Mesenchymal stem cell (in vitro differentiated cells and primary cell): ENCODE measurements around the gene KYAT1.

Experiments
- DNase-seq: peaks from one replicate; pipeline ENCODE4 v3.0.0-alpha.2; 2013
- H2AFZ ChIP-seq: one replicate; pipeline ENCODE4 v1.6.1; 2013; ENCODE audit warnings: low read depth, mild to moderate bottlenecking, control low read depth, inconsistent platforms, low read length, moderate library complexity
- H2AK5ac ChIP-seq: 2 replicates; pipeline ENCODE4 v1.6.1; 2013; ENCODE audit warnings: low read length, moderate library complexity, mild to moderate bottlenecking, inconsistent platforms; ENCODE audit not compliant: severe bottlenecking
- H2BK120ac ChIP-seq: one replicate; pipeline ENCODE4 v1.6.1; 2013; ENCODE audit warnings: low read depth, mild to moderate bottlenecking, inconsistent platforms, low read length, moderate library complexity
- H2BK12ac ChIP-seq, 2 experiments: one replicate each; pipeline ENCODE4 v1.6.1; 2013; ENCODE audit warnings: inconsistent platforms in 2 of 2, low read length in 2 of 2, mild to moderate bottlenecking in 2 of 2, moderate library complexity in 2 of 2, control low read depth in 1 of 2
- H2BK15ac ChIP-seq: one replicate; pipeline ENCODE4 v1.6.1; 2013; ENCODE audit warnings: mild to moderate bottlenecking, low read depth, inconsistent platforms; ENCODE audit not compliant: poor library complexity, severe bottlenecking
- H2BK5ac ChIP-seq: 2 replicates; pipeline ENCODE4 v1.6.1; 2013; ENCODE audit warnings: low read depth, mild to moderate bottlenecking, low read length, control low read depth, inconsistent platforms; ENCODE audit not compliant: poor library complexity, severe bottlenecking
- H3K14ac ChIP-seq, 2 experiments: one replicate each; pipeline ENCODE4 v1.6.1; 2013; ENCODE audit warnings: inconsistent platforms in 2 of 2, low read length in 2 of 2, control low read depth in 1 of 2, mild to moderate bottlenecking in 1 of 2, moderate library complexity in 1 of 2
- H3K18ac ChIP-seq, 2 experiments: one replicate each; pipeline ENCODE4 v1.6.1; 2013; ENCODE audit warnings: inconsistent platforms in 2 of 2, low read length in 2 of 2, control low read depth in 1 of 2, low read depth in 1 of 2, mild to moderate bottlenecking in 1 of 2
- H3K23ac ChIP-seq, 2 experiments: one replicate each; pipeline ENCODE4 v1.6.1; 2013; ENCODE audit warnings: inconsistent platforms in 2 of 2, low read length in 2 of 2, mild to moderate bottlenecking in 2 of 2, moderate library complexity in 2 of 2, control low read depth in 1 of 2
- H3K27ac ChIP-seq: 2 replicates; pipeline ENCODE4 v1.5.1; 2013; ENCODE audit warnings: mild to moderate bottlenecking, moderate library complexity, low read length, control low read depth, inconsistent platforms; ENCODE audit not compliant: poor library complexity, severe bottlenecking
- H3K27me3 ChIP-seq, 2 experiments: 2 replicates each; pipeline versions ENCODE4 v1.6.1 to v1.7.0; 2013; ENCODE audit warnings: low read length in 2 of 2, mild to moderate bottlenecking in 2 of 2, moderate library complexity in 2 of 2, control low read depth in 1 of 2, inconsistent platforms in 1 of 2; ENCODE audit not compliant: control insufficient read depth in 1 of 2, insufficient read depth in 1 of 2
- H3K36me3 ChIP-seq, 2 experiments: 2 replicates each; pipeline versions ENCODE4 v1.6.1 to v1.7.0; 2013; ENCODE audit warnings: low read length in 2 of 2, control low read depth in 1 of 2, inconsistent platforms in 1 of 2, low read depth in 1 of 2, mild to moderate bottlenecking in 1 of 2; ENCODE audit not compliant: insufficient read depth in 2 of 2, control insufficient read depth in 1 of 2
- H3K4ac ChIP-seq, 2 experiments: one replicate each; pipeline ENCODE4 v1.6.1; 2013; ENCODE audit warnings: inconsistent platforms in 2 of 2, low read length in 2 of 2, mild to moderate bottlenecking in 2 of 2, moderate library complexity in 2 of 2, control low read depth in 1 of 2, low read depth in 1 of 2
- H3K4me1 ChIP-seq: 2 replicates; pipeline ENCODE4 v1.6.1; 2013; ENCODE audit warnings: low read depth, low read length, control low read depth; ENCODE audit not compliant: control insufficient read depth, insufficient read depth
- H3K4me2 ChIP-seq: 2 replicates; pipeline ENCODE4 v1.6.1; 2013; ENCODE audit warnings: low read length, mild to moderate bottlenecking, inconsistent platforms; ENCODE audit not compliant: poor library complexity, severe bottlenecking
- H3K4me3 ChIP-seq, 2 experiments: 2 replicates each; pipeline versions ENCODE4 v1.5.1 to v1.7.0; 2013; ENCODE audit warnings: low read length in 2 of 2, mild to moderate bottlenecking in 2 of 2, control low read depth in 1 of 2, low read depth in 1 of 2; ENCODE audit not compliant: insufficient read depth in 1 of 2
- H3K79me1 ChIP-seq: replicated peaks from 2 replicates; pipeline ENCODE4 v1.6.1; 2013; ENCODE audit warnings: mild to moderate bottlenecking, control low read depth, low read length, inconsistent platforms; ENCODE audit not compliant: poor library complexity, severe bottlenecking
- H3K9ac ChIP-seq: 2 replicates; pipeline ENCODE4 v1.7.0; 2013; ENCODE audit warnings: mild to moderate bottlenecking, low read length, moderate library complexity
- H3K9me3 ChIP-seq: 2 replicates; pipeline ENCODE4 v1.7.0; 2013; ENCODE audit warnings: mild to moderate bottlenecking, low read length; ENCODE audit not compliant: control insufficient read depth
- H4K8ac ChIP-seq: one replicate; pipeline ENCODE4 v1.6.1; 2013; ENCODE audit warnings: inconsistent platforms, mild to moderate bottlenecking, low read length, moderate library complexity
- H4K91ac ChIP-seq: one replicate; pipeline ENCODE4 v1.6.1; 2013; ENCODE audit warnings: mild to moderate bottlenecking, low read length, inconsistent platforms
- WGBS: methylation state at CpG from one replicate; pipeline ENCODE4 v1.1.7; 2013; ENCODE audit warnings: mixed read lengths; 5-methylcytosine and 5-hydroxymethylcytosine counted together

KYAT1 gene

DNA sequence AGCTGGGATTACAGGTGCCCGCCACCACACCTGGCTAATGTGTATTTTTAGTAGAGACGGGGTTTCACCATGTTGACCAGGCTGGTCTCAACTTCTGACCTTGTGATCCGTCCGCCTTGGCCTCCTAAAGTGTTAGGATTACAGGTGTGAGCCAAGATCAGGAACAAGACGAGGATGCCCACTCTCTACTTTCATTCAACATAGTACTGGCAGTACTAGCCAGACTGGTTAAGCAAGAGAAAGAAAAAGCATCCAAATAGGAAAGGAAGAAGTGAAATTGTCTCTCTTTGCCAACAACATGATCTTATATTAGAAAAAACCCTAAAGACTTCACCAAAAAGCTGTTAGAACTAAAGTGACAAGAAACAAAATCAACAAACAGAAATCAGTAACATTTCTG is 70.9 kb downstream of the KYAT1 start:
- Histone ChIP-seq H2BK15ac (no peak overlapping the region), H3K36me3 (peaks cover 39 to 41% of the 10 kb centered on the region in 2 experiments), H3K79me1 (no peaks in the 10 kb centered on the region), H3K18ac (no peak overlapping the region), H3K4ac (no peak overlapping the region), H3K9ac (no peak overlapping the region), H3K27ac (no peak overlapping the region), H2BK120ac (no peak overlapping the region), H3K4me3 (no peak overlapping the region), H3K14ac (no peak overlapping the region), H4K8ac (no peak overlapping the region), H2BK5ac (no peak overlapping the region), H3K23ac (no peak overlapping the region), H3K4me1 (no peaks in the 10 kb centered on the region), H3K4me2 (no peak overlapping the region), H2AFZ (no peak overlapping the region), H2AK5ac (no peak overlapping the region), H3K9me3 (no peaks in the 10 kb centered on the region), H3K27me3 (no peaks in the 10 kb centered on the region), H2BK12ac (no peak overlapping the region), H4K91ac (no peak overlapping the region)
- 92% methylated on average over 4 of the region's 5 CpGs for WGBS
- no peak for DNase-seq

DNA sequence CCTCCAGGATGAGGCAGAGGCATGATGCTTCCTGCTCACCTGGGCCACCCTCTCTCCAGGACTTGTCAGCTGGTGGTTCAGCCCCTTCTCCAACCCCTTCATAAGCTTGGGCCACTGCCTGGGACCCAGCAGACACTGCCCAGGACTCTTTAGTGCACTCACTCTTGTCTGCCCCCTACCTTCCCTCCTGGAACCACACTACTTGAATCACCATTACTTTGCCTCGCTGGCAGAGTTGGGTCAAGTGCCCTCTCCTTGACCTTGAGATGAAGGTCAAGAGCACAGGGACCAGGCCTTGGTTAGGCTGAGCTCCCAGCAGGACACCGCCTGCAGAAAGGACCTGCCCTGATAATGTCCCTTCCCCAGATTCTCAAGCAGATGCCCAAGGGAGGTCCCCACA is 71.9 kb downstream of the KYAT1 start:
- no peak overlapping the region for H3K4me2 ChIP-seq
- no peak overlapping the region for H3K18ac ChIP-seq
- no peak overlapping the region for H3K27ac ChIP-seq
- no peaks in the 10 kb centered on the region for H3K27me3 ChIP-seq
- no peak overlapping the region for H3K14ac ChIP-seq
- no peak overlapping the region for H2BK12ac ChIP-seq
- peaks cover 1% of the 10 kb centered on the region for H3K79me1 ChIP-seq
- no peak overlapping the region for H2BK5ac ChIP-seq
- H2AFZ ChIP-seq: no peak overlapping the region
- no peak overlapping the region for H3K4ac ChIP-seq
- 74% methylated on average over 2 of the region's 2 CpGs for WGBS
- no peak overlapping the region for H2AK5ac ChIP-seq
- no peaks in the 10 kb centered on the region for H3K4me1 ChIP-seq
- H3K9me3 ChIP-seq: no peaks in the 10 kb centered on the region
- no peak overlapping the region for H3K4me3 ChIP-seq
- DNase-seq: no peak
- no peak overlapping the region for H3K9ac ChIP-seq
- no peak overlapping the region for H4K8ac ChIP-seq
- peaks cover 46 to 49% of the 10 kb centered on the region in 2 experiments for H3K36me3 ChIP-seq
- no peak overlapping the region for H2BK15ac ChIP-seq
- H3K23ac ChIP-seq: no peak overlapping the region
- no peak overlapping the region for H2BK120ac ChIP-seq
- no peak overlapping the region for H4K91ac ChIP-seq

DNA sequence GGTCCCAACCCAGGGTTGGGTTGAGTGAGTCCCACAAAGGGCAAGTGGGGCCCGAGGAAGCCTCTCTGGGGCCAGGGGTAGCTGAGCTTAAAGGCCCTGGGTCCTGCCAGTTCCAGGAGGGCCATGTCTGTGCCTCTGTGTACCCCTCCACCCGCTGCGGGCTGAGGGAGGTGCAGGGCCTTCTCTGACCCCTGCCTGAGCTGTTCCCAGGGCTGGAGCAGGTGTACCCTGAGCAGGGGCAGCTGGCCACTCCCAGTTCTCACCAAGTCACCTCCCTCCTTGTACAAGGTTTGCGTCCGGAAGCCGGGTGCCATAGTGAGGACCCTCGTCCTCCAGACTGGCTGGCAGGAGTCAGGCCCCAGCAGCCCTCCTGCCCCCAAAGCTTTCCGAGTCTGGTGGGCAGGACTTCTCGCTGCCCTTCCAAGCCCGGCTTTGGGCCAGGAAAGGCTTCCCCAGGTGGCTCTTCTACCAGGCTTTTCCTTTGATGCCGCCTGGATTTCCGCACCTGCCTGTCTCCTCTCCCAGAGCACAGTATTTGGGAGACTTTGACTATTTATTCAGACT is 72.6 kb downstream of the KYAT1 start:
- no peak overlapping the region for H4K91ac ChIP-seq
- no peak overlapping the region for H2AFZ ChIP-seq
- H3K18ac ChIP-seq: no peak overlapping the region
- no peaks in the 10 kb centered on the region for H3K4me1 ChIP-seq
- H2AK5ac ChIP-seq: no peak overlapping the region
- no peak overlapping the region for H3K14ac ChIP-seq
- no peak overlapping the region for H2BK12ac ChIP-seq
- H3K27ac ChIP-seq: no peak overlapping the region
- peaks cover 47 to 52% of the 10 kb centered on the region in 2 experiments for H3K36me3 ChIP-seq
- WGBS: 99% methylated on average over 12 of the region's 12 CpGs
- no peak overlapping the region for H3K4me3 ChIP-seq
- H4K8ac ChIP-seq: no peak overlapping the region
- H3K9me3 ChIP-seq: no peaks in the 10 kb centered on the region
- no peak overlapping the region for H3K9ac ChIP-seq
- H3K27me3 ChIP-seq: no peaks in the 10 kb centered on the region
- no peak overlapping the region for H3K4ac ChIP-seq
- H3K79me1 ChIP-seq: peaks cover 1% of the 10 kb centered on the region
- H2BK5ac ChIP-seq: no peak overlapping the region
- DNase-seq: no peak
- H2BK15ac ChIP-seq: no peak overlapping the region
- H3K23ac ChIP-seq: no peak overlapping the region
- no peak overlapping the region for H3K4me2 ChIP-seq
- no peak overlapping the region for H2BK120ac ChIP-seq

DNA sequence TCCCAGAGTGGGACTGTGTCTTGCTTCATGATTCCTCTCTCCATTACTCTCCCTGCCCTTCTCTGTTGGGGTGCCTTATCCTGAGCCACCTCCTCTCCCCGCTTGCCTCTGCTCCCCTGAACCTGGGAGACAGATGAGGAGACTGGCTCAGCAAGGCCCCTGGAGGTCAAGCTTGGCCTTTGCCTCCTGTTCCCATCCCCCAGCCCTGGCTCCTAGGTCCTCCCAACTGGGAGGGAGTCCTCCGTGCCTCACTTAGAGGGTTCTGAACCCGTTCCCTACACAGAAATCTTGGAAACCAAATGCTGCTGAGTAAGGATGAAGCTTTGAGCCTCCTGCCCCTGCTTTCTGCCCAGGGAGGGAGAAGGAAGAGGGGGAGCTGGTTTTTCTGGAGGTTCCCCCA is 73.2 kb downstream of the KYAT1 start:
- Histone ChIP-seq H3K4me3 (no peak overlapping the region), H3K27ac (no peak overlapping the region), H3K4ac (no peak overlapping the region), H2BK5ac (no peak overlapping the region), H2BK120ac (no peak overlapping the region), H3K9ac (no peak overlapping the region), H2BK15ac (no peak overlapping the region), H3K36me3 (peaks cover 52 to 58% of the 10 kb centered on the region in 2 experiments), H4K8ac (no peak overlapping the region), H2BK12ac (no peak overlapping the region), H2AK5ac (no peak overlapping the region), H3K14ac (no peak overlapping the region), H2AFZ (no peak overlapping the region), H3K18ac (no peak overlapping the region), H3K4me2 (no peak overlapping the region), H4K91ac (no peak overlapping the region), H3K79me1 (peaks cover 1% of the 10 kb centered on the region), H3K9me3 (no peaks in the 10 kb centered on the region), H3K23ac (no peak overlapping the region), H3K4me1 (no peaks in the 10 kb centered on the region), H3K27me3 (no peaks in the 10 kb centered on the region)
- 92% methylated on average over 3 of the region's 3 CpGs for WGBS
- DNase-seq: no peak
